GM13977 (cell line): ENCODE measurements around the gene SOX12.
A peak's percentile ranks its signal among the peaks of the same experiment; 100 is the strongest.

Experiments used
- DNase-seq: peaks from one replicate; pipeline ENCODE4 v3.0.0; 2012; ENCODE audit warnings: low spot score
- in situ Hi-C: fragments of 300-500 bp; cut with MboI; formaldehyde crosslinking; loops from one replicate; pipeline ENCODE4 v1.12.0; 2022; ENCODE audit warnings: low sequenced_read_pairs, low pct_unique_long_range_greater_than_20kb, mixed read lengths, inconsistent platforms; ENCODE audit not compliant: unreplicated experiment
- TF ChIP-seq, protein P1 (sequence below): IDR thresholded peaks from 2 replicates; pipeline ENCODE4 v1.5.1; 2012; ENCODE audit warnings: mild to moderate bottlenecking, control low read depth; ENCODE audit not compliant: insufficient read depth; ENCODE audit errors: extremely low read depth, missing control alignments

SOX12 gene

DNA sequence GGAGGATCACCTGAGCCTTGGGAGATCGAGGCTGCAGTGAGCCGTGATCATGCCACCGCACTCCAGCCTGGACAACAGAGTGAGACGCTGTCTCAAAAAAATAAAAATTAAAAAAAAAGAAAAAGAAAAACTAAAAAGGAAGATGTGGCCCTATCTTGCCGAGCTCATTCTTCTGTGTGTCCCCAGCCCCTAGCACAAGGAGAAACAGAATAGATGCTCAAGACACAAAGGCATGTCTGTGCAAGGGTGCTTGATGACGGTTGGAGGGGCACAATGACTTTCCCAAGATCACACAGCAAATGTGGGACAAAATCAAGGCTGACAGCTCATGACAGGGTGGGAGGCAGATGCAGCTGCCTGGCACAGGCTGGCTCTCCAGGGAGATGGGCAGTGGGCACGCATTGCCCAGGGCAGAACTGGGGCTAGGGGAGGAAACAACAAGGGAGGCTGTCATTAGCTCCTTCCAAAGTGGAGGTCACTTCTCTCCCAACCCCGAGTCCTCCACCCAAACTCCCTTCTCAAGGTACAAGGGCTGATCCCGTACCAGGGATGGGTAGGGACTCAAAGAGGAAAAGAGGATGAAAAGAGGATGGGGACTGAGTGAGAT lies 20.8 kb downstream of the SOX12 start:
- in situ Hi-C loops = no loop called here
- TF ChIP-seq, protein P1, sequence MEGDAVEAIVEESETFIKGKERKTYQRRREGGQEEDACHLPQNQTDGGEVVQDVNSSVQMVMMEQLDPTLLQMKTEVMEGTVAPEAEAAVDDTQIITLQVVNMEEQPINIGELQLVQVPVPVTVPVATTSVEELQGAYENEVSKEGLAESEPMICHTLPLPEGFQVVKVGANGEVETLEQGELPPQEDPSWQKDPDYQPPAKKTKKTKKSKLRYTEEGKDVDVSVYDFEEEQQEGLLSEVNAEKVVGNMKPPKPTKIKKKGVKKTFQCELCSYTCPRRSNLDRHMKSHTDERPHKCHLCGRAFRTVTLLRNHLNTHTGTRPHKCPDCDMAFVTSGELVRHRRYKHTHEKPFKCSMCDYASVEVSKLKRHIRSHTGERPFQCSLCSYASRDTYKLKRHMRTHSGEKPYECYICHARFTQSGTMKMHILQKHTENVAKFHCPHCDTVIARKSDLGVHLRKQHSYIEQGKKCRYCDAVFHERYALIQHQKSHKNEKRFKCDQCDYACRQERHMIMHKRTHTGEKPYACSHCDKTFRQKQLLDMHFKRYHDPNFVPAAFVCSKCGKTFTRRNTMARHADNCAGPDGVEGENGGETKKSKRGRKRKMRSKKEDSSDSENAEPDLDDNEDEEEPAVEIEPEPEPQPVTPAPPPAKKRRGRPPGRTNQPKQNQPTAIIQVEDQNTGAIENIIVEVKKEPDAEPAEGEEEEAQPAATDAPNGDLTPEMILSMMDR = no peak
- no peak for DNase-seq

DNA sequence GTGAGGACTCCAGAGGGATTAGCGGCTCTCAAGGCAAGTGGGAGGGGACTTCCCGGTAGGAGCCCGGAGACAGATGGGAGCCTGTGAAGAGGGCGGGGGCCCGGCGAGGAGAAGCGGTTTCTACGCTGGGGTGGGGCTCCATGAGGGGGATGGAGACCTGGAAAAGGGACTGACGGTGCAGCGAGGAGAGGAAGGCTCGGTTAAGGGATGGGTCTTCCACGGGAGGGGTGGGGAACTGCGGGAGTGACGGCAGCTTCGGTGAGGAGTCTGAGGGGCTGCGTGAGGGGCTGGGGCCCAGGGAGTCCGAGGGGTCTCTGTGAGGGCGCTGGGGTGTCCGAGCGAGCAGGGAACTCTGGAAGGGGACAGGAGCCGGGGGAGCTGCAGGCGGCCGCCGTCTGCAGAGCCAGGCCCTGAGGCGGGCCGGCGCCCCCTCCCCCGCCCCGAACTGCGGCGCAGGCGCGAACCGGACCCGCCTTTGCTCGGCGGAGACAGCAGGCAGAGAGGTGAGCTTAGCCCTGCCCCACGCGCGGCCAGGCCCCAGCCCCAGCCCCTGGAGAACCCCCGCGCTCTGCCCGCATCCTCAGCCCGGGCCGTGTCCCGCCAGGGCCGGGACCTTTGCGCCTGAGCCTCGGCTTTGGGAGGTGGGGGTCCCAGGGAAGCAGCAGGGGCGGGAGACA lies 21.4 kb downstream of the SOX12 start, which contains the start of gene NRSN2:
Gene NRSN2, plus strand, starts transcription at position 472 of the 677 bp plus-strand sequence. CDS start 2,533 bp downstream, outside the sequence.
- TF ChIP-seq, protein P1 = no peak
- in situ Hi-C loops = no loop called here
- peak; percentile 87 for DNase-seq

DNA sequence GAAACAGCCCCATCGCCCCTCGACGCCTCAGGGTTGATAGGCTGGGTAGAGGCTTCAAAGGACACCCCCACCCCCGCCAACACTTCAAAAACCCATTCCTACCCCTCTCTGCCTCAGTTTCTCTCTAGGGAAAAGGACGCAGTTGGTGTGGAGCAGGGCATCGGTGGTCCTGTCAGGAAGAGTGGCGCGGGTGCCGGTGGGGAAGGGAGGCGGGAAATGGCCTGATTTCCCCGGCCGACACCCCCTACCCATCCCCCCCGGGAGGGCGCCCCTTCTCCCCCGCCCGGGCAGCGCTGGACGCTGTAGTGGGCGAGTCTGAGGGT lies 21.9 kb downstream of the SOX12 start:
- peak; percentile 40 for DNase-seq
- in situ Hi-C loops = no loop called here
- TF ChIP-seq, protein P1 = no peak

DNA sequence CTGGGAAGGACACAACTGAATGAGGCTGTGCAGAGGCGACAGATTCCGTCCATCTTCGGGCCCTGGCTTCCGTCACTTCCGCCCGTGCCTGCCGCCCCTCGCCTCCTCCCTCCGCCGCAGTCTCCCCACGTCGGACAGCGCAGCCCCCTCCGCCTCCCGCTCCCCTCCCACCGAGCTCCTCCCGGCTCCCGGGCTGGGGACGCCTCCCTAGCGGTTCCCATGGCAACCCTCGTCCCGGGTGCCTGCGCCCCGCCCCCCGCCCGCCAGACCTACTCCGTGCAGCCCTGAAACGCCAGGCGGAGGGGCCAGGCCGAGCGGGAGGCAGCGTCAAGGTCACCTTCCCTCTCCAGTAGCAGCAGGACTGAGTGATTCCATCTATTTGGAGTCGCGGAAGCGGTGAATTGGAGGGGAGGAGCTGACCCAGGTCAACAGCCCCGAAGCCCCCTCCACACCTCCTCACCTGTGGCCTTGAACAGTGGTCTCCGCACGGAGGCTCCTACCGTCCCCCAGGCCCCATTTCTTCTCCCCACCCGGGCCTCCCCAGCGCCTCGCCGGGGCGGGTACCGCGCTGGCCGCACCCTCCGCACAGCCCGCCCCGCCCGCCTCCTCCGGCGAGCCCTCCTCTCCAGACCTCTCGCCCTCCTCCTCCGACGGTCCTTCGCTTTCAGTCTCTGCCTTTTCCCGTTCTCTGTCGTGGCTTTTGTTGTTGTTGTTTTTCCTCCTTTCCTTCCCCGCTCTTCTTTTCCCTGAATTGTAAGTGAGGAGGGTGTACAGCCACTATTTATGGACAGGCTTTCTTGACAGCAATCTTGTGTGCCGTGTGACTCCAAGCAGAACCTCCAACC lies 22.5 kb downstream of the SOX12 start:
- DNase-seq = peak; percentile 98
- in situ Hi-C loops = no loop called here
- TF ChIP-seq, protein P1 = no peak

DNA sequence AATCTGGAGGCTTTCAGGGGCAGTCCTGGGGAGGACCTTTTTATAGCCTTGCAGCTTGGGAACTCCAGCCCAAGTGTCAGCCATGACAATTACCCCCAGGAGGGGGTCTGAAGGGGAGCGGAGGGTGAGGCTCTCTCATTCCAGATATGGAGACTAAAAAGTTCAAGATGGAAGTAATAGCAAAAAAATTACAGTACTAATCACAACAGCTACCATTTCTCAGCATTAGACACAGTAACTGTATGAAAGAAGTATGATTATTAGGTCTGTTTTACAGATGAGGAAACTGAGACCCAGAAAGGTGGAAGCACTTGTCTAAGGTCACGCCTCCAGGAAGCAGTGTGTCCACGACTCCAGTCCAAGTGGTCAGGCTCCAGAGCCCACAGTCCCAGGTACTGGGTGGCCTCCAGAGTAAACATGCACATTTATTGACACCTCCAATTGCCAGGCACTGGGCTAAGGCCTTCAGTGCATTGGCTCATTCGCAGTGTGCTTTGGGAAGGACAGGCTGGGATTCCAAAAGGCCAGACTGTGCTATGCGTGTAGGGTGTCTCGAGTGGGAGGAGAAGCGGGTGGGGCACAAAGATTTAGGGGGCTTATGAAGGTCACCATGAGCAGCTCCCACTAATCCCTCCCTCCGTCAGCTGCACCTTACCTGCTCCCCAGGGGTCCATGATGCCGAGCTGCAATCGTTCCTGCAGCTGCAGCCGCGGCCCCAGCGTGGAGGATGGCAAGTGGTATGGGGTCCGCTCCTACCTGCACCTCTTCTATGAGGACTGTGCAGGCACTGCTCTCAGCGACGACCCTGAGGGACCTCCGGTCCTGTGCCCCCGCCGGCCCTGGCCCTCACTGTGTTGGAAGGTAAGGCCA lies 23.9 kb downstream of the SOX12 start:
- TF ChIP-seq, protein P1 = no peak
- no peak for DNase-seq
- in situ Hi-C loops = no loop called here

DNA sequence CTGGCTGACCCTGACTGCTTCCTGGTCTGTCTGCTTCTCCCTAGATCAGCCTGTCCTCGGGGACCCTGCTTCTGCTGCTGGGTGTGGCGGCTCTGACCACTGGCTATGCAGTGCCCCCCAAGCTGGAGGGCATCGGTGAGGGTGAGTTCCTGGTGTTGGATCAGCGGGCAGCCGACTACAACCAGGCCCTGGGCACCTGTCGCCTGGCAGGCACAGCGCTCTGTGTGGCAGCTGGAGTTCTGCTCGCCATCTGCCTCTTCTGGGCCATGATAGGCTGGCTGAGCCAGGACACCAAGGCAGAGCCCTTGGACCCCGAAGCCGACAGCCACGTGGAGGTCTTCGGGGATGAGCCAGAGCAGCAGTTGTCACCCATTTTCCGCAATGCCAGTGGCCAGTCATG lies 27.8 kb downstream of the SOX12 start:
- in situ Hi-C loops = loop anchor here (10.0 kb wide), 1 partner anchor 122 kb away; no protein-coding TSS in a partner anchor
- DNase-seq = no peak
- TF ChIP-seq, protein P1 = no peak
